Left ventricle myocardium inferior (tissue), 1 donor: ENCODE data around the gene EMP1. TPM values are rescaled to one million over a fixed set of nuclear protein-coding genes. Genes with fewer than 3 reads are reported as not detected.
"Not testable (repeated sequence)": the region's sequence is repeated elsewhere in the genome, so short reads cannot be mapped to it uniquely, and the experiment has no call there.

Experiments used
- DNase-seq: peaks from one replicate; pipeline ENCODE4 v3.0.0-alpha.2; 2020
- H3K27ac ChIP-seq: fragments of 200-600 bp; replicated peaks from 2 replicates; pipeline ENCODE4 v1.8.0; 2021
- H3K27me3 ChIP-seq: fragments of 200-600 bp; 2 replicates; pipeline ENCODE4 v1.8.0; 2021; ENCODE audit warnings: low read depth
- H3K36me3 ChIP-seq: fragments of 200-600 bp; 2 replicates; pipeline ENCODE4 v1.8.0; 2021
- H3K4me1 ChIP-seq: fragments of 200-600 bp; 2 replicates; pipeline ENCODE4 v1.8.0; 2021
- H3K4me3 ChIP-seq: fragments of 200-600 bp; 2 replicates; pipeline ENCODE4 v1.8.0; 2021; ENCODE audit warnings: mild to moderate bottlenecking, moderate library complexity
- H3K9me3 ChIP-seq: fragments of 200-600 bp; replicated peaks from 2 replicates; pipeline ENCODE4 v1.8.0; 2021
- CTCF ChIP-seq: fragments of 200-600 bp; IDR thresholded peaks from 2 replicates; pipeline ENCODE4 v1.8.0; 2021; ENCODE audit warnings: antibody characterized with exemption, mild to moderate bottlenecking, borderline replicate concordance
- intact Hi-C: fragments of 100-400 bp; cut with micrococcal nuclease; formaldehyde crosslinking; loops from one replicate; pipeline ENCODE4 v1.11.0; 2022
- total RNA-seq: library from RNA; stranded (reverse); fragmentation: NEBNext Ultra II Directional; extraction: Animal tissue kit (Norgen Biotek cat#: 25700); gene quantifications from one replicate; pipeline ENCODE4 v1.2.1, GENCODE V29; 2021
- donor health status: DM: no; HTN: yes; CAD: no; lungs with severe emphysema.

EMP1 gene
- total RNA-seq, 1 donor from 2014 or later, result 90.5 TPM

- no peak for TF ChIP-seq CTCF
- H3K9me3 ChIP-seq, result no peaks in the 10 kb centered on the region
- peaks cover 26% of the 10 kb centered on the region for H3K4me1 ChIP-seq
- intact Hi-C loops, result no loop called here
- no peak for DNase-seq
- no peak overlapping the region for H3K27ac ChIP-seq
- no peaks in the 10 kb centered on the region for H3K27me3 ChIP-seq
- H3K4me3 ChIP-seq, result no peak overlapping the region
- no peaks in the 10 kb centered on the region for H3K36me3 ChIP-seq
Observed at GRCh38 chr12:13258197-13258596, 61.7 kb downstream of the EMP1 start.

GRCh38 chr12:13258717-13259119 lies 62.2 kb downstream of the EMP1 start:
- intact Hi-C loops, result no loop called here
- no peak overlapping the region for H3K4me3 ChIP-seq
- H3K36me3 ChIP-seq, result no peaks in the 10 kb centered on the region
- no peaks in the 10 kb centered on the region for H3K27me3 ChIP-seq
- TF ChIP-seq CTCF, result no peak
- DNase-seq, result no peak
- peaks cover 26% of the 10 kb centered on the region for H3K4me1 ChIP-seq
- H3K27ac ChIP-seq, result no peak overlapping the region
- no peaks in the 10 kb centered on the region for H3K9me3 ChIP-seq

GRCh38 chr12:13259625-13260024 lies 63.1 kb downstream of the EMP1 start:
- H3K27me3 ChIP-seq, H3K36me3 ChIP-seq, H3K4me3 ChIP-seq, intact Hi-C loops, H3K9me3 ChIP-seq, DNase-seq, H3K27ac ChIP-seq: not testable (repeated sequence)
- H3K4me1 ChIP-seq, result peaks cover 26% of the 10 kb centered on the region

- DNase-seq, H3K27ac ChIP-seq, intact Hi-C loops, H3K4me1 ChIP-seq, H3K9me3 ChIP-seq, H3K36me3 ChIP-seq, H3K4me3 ChIP-seq: not testable (repeated sequence)
- peaks cover 25% of the 10 kb centered on the region for H3K27me3 ChIP-seq
Observed at GRCh38 chr12:13267826-13268225, 71.3 kb downstream of the EMP1 start.

- H3K9me3 ChIP-seq, result no peaks in the 10 kb centered on the region
- TF ChIP-seq CTCF, result no peak
- intact Hi-C loops, result no loop called here
- H3K4me1 ChIP-seq, result no peaks in the 10 kb centered on the region
- no peak for DNase-seq
- no peak overlapping the region for H3K4me3 ChIP-seq
- no peaks in the 10 kb centered on the region for H3K36me3 ChIP-seq
- peaks cover 26% of the 10 kb centered on the region for H3K27me3 ChIP-seq
- H3K27ac ChIP-seq, result no peak overlapping the region
Observed at GRCh38 chr12:13268581-13268980, 72.1 kb downstream of the EMP1 start.

Other genes with a start within 250 kb of the EMP1 start
- gene GPRC5D, start 244.6 kb upstream of the EMP1 start, total RNA-seq, result not detected
- gene HEBP1, start 196.5 kb upstream of the EMP1 start, total RNA-seq, result 65.4 TPM
- 1.8 TPM for gene FAM234B, start 152.3 kb upstream of the EMP1 start, total RNA-seq
- gene GSG1, start 93.1 kb upstream of the EMP1 start, total RNA-seq, result not detected